Activated T-helper 1 cell treated with anti-CD3 and anti-CD28 coated beads, Interleukin-2, amount 50 U/mL, for 16 hours (primary cell): Measurements from ENCODE around the gene CPA2.

Experiments
- DNase-seq, 2 donors: peaks; one replicate each; pipeline ENCODE4 v3.0.0-alpha.2; 2020; ENCODE audit warnings: low read depth in 1 of 2, low spot score in 1 of 2

The CPA2 gene

GRCh38 chr7:130279286-130279685 lies 12.6 kb downstream of the CPA2 start:
- no peak for DNase-seq

GRCh38 chr7:130279906-130280305 lies 13.2 kb downstream of the CPA2 start:
- DNase-seq = no peak

GRCh38 chr7:130281260-130281659 lies 14.6 kb downstream of the CPA2 start:
- DNase-seq = no peak

- no peak for DNase-seq
These were observed 20.2 kb downstream of the CPA2 start for GRCh38 chr7:130286881-130287280.

- DNase-seq = no peak
These were observed 21.5 kb downstream of the CPA2 start for GRCh38 chr7:130288168-130288567.

GRCh38 chr7:130288829-130289228 lies 22.2 kb downstream of the CPA2 start:
- DNase-seq = no peak

- no peak for DNase-seq
These were observed 22.8 kb downstream of the CPA2 start for GRCh38 chr7:130289478-130289877.

GRCh38 chr7:130290745-130291144 lies 24.1 kb downstream of the CPA2 start:
- no peak for DNase-seq

GRCh38 chr7:130292682-130293257 lies 26.1 kb downstream of the CPA2 start, which contains the start of gene CPA4:
TSS of gene CPA4 (plus strand) at chr7:130293161. CDS start at chr7:130293181, 20 bp downstream.
- DNase-seq = no peak

GRCh38 chr7:130293521-130293920 lies 26.9 kb downstream of the CPA2 start:
- no peak for DNase-seq

GRCh38 chr7:130294314-130294713 lies 27.7 kb downstream of the CPA2 start:
- no peak for DNase-seq

GRCh38 chr7:130296221-130296951 lies 29.7 kb downstream of the CPA2 start:
- no peak for DNase-seq

- DNase-seq = no peak
These were observed 31.2 kb downstream of the CPA2 start for GRCh38 chr7:130297628-130298543.

GRCh38 chr7:130298544-130299326 lies 32.1 kb downstream of the CPA2 start:
- no peak for DNase-seq

GRCh38 chr7:130299866-130300265 lies 33.2 kb downstream of the CPA2 start:
- DNase-seq = no peak

GRCh38 chr7:130301501-130302020 lies 34.9 kb downstream of the CPA2 start:
- DNase-seq = no peak

GRCh38 chr7:130302649-130303048 lies 36.0 kb downstream of the CPA2 start:
- DNase-seq = no peak

- no peak for DNase-seq
These were observed 36.5 kb downstream of the CPA2 start for GRCh38 chr7:130303127-130303526.

GRCh38 chr7:130303551-130303950 lies 36.9 kb downstream of the CPA2 start:
- DNase-seq = no peak

- no peak for DNase-seq
These were observed 37.3 kb downstream of the CPA2 start for GRCh38 chr7:130303982-130304381.

- no peak for DNase-seq
These were observed 38.2 kb downstream of the CPA2 start for GRCh38 chr7:130304878-130305277.
